ENCODE results near the gene CEP192. TPM values are rescaled to one million over a fixed set of nuclear protein-coding genes. Genes with fewer than 3 reads are reported as not detected.

Gene CEP192
- total and polyA plus RNA-seq, 2 of the 4 experiments (the other 2 are of a cell fraction), result 17.2 to 29.0 TPM

GRCh38 chr18:13022644-13023043, 31.5 kb downstream of the CEP192 start:
- no peak for TF ChIP-seq SMC3 (IDR thresholded peaks at IDR 0.05; ENCODE audit: low read depth, low read length)
- TF ChIP-seq RAD21 (IDR thresholded peaks at IDR 0.05; ENCODE audit: low read length), result no peak
- no peak for TF ChIP-seq USF2 (IDR thresholded peaks at IDR 0.05; ENCODE audit: low read depth, low read length)
- no peak for TF ChIP-seq NFE2L2 (IDR thresholded peaks at IDR 0.05; ENCODE audit: low read depth, low read length)
- no peak for TF ChIP-seq POLR2A (IDR thresholded peaks at IDR 0.05; ENCODE audit: low read depth, low read length)
- TF ChIP-seq MAZ (IDR thresholded peaks at IDR 0.05; ENCODE audit: borderline replicate concordance, low read depth, low read length), result no peak
- no peak for TF ChIP-seq CTCF (conservative IDR thresholded peaks at IDR 0.05; ENCODE audit: low read depth, low read length)
- no peak for TF ChIP-seq FOS (IDR thresholded peaks at IDR 0.05; ENCODE audit: low read depth, low read length)
- no peak for TF ChIP-seq CEBPB (IDR thresholded peaks at IDR 0.05; ENCODE audit: low read depth, low read length)
- no peak for TF ChIP-seq ELK1 (IDR thresholded peaks at IDR 0.05; ENCODE audit: borderline replicate concordance, low read depth, low read length)
- TF ChIP-seq MAFK (IDR thresholded peaks at IDR 0.05; ENCODE audit: low read depth, low read length), result no peak
- TF ChIP-seq MXI1 (IDR thresholded peaks at IDR 0.05; ENCODE audit: borderline replicate concordance, low read depth, low read length), result no peak
- no peak for TF ChIP-seq BHLHE40 (IDR thresholded peaks at IDR 0.05; ENCODE audit: low read depth, low read length)
- no peak for TF ChIP-seq RCOR1 (IDR thresholded peaks at IDR 0.05; ENCODE audit: insufficient replicate concordance, low read length)
- TF ChIP-seq RFX5 (IDR thresholded peaks at IDR 0.05; ENCODE audit: low read depth, low read length), result no peak
- no peak for TF ChIP-seq CHD1 (IDR thresholded peaks at IDR 0.05; ENCODE audit: low read depth, low read length)
- no peak overlapping the region for H3K14ac ChIP-seq (replicated peaks; ENCODE audit: low read depth, low read length)
- intact Hi-C loops (cut with micrococcal nuclease) (no loop called here), dilution Hi-C loops (cut with HindIII; ENCODE audit: low sequenced_read_pairs, unreplicated experiment) (no loop called here), in situ Hi-C loops (cut with MboI; ENCODE audit: low sequenced_read_pairs) (loop anchor here (25.0 kb wide), 1 partner anchor 615 kb away; no protein-coding TSS in a partner anchor)
- ChIA-PET POLR2A (ENCODE audit: unreplicated experiment) (no interaction called here), CTCF (no interaction called here)
- BruUV-seq (replicated peaks), result no TSS peak
- DNase-seq (no peak), ATAC-seq (ENCODE audit: low read depth) (no peak)
- H3K9me3 ChIP-seq (ENCODE audit: control insufficient read depth, insufficient read depth, low read length), result peaks cover 3% of the 10 kb centered on the region; the same call in 1 of the 2 replicates
- H3K4me1 ChIP-seq (ENCODE audit: control insufficient read depth, insufficient read depth, low read length), result peaks cover 2% of the 10 kb centered on the region; the same call in 1 of the 2 replicates
- H4K8ac ChIP-seq (ENCODE audit: low read depth in 2 of 2, low read length in 2 of 2), result no peak overlapping the region
- H2AK9ac ChIP-seq (replicated peaks; ENCODE audit: low read depth, low read length, poor library complexity), result no peak overlapping the region
- no peak overlapping the region for H2BK120ac ChIP-seq (ENCODE audit: low read depth, low read length)
- H3K9ac ChIP-seq (ENCODE audit: low read depth, low read length), result no peak overlapping the region
- no peak overlapping the region for H3K27ac ChIP-seq (ENCODE audit: insufficient read depth, low read length)
- H2AK5ac ChIP-seq (ENCODE audit: low read depth, low read length), result no peak overlapping the region
- no peaks in the 10 kb centered on the region for H4K20me1 ChIP-seq (ENCODE audit: insufficient read depth, low read length)
- H3K27me3 ChIP-seq (ENCODE audit: control insufficient read depth, insufficient read depth, low read length), result no peaks in the 10 kb centered on the region
- H3K18ac ChIP-seq (ENCODE audit: low read depth, low read length), result no peak overlapping the region
- H3K36me3 ChIP-seq (ENCODE audit: control insufficient read depth, insufficient read depth, low read length), result peaks cover 11% of the 10 kb centered on the region
- 0 out of 2 replicates have a peak, but pooled peaks cover 3% of the 10 kb centered on the region for H3K9me1 ChIP-seq (ENCODE audit: insufficient read depth, low read length)
- no peak overlapping the region for H4K91ac ChIP-seq (ENCODE audit: insufficient read depth, low read depth, low read length)
- no peak overlapping the region for H3K4me2 ChIP-seq (ENCODE audit: low read depth, low read length)
- no peak overlapping the region for H3K4me3 ChIP-seq (ENCODE audit: insufficient read depth, low read depth, low read length)
- H3K23ac ChIP-seq (ENCODE audit: low read depth, low read length), result no peak overlapping the region
- H3K4ac ChIP-seq (ENCODE audit: low read depth, low read length), result no peak overlapping the region
- H2BK15ac ChIP-seq (ENCODE audit: low read depth, low read length), result no peak overlapping the region
- H4K5ac ChIP-seq (ENCODE audit: low read depth, low read length), result no peak overlapping the region
- no peak overlapping the region for H2BK20ac ChIP-seq (ENCODE audit: low read depth, low read length)
- H2AFZ ChIP-seq (replicated peaks; ENCODE audit: low read length, poor library complexity), result no peak overlapping the region
- peaks cover 14 to 27% of the 10 kb centered on the region in 2 experiments; a peak in 3 of 4 replicates for H3K79me1 ChIP-seq (ENCODE audit: low read depth in 1 of 2, low read length in 2 of 2)
- no peak overlapping the region for H2BK5ac ChIP-seq (ENCODE audit: low read depth, low read length, poor library complexity, severe bottlenecking)
- no peak overlapping the region for H3K56ac ChIP-seq (ENCODE audit: extremely low read depth, insufficient read depth, low read length)

Measured in IMR-90 (cell line).